HG03520 (cell line): ENCODE results near the gene SCN8A.

Experiments used
- ATAC-seq: cut with Tn5 transposase; IDR thresholded peaks from one replicate; pipeline ENCODE4 v1.9.1; 2021; ENCODE audit warnings: mild to moderate bottlenecking, moderate library complexity; ENCODE audit not compliant: unreplicated experiment

The SCN8A gene

DNA sequence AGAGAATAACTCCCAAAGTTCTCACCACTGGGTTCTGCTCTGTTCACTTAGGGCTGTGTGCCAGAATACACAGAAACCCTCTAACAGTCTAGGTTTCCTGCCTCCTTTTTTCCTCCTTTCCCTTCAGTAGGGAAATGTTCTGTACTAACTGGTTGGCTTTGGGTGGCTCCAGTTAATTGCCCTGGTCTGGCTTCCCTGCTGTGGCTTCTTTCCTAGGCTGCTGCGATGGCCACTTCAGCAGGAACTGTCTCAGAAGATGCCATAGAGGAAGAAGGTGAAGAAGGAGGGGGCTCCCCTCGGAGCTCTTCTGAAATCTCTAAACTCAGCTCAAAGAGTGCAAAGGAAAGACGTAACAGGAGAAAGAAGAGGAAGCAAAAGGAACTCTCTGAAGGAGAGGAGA, 115.2 kb downstream of the SCN8A start:
- ATAC-seq = no peak

DNA sequence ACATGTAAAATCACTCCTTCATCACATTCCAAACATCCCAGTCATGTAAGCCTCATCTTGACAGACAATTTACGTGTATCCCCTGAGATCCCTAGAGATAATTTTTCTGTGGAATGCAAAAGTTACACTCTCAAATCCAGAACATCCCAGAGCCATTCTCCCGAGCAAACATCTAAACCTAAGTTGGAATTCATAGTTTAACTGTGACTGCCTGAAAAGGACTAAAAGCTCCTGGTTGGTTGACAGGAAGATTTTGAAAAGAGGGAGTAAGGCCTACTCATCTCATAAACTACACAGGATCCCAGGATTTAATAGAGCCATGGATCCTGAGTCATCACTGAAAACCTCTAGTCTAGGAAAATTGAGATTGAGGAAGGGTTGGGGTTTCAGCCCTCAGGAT, 123.6 kb downstream of the SCN8A start:
- no peak for ATAC-seq

DNA sequence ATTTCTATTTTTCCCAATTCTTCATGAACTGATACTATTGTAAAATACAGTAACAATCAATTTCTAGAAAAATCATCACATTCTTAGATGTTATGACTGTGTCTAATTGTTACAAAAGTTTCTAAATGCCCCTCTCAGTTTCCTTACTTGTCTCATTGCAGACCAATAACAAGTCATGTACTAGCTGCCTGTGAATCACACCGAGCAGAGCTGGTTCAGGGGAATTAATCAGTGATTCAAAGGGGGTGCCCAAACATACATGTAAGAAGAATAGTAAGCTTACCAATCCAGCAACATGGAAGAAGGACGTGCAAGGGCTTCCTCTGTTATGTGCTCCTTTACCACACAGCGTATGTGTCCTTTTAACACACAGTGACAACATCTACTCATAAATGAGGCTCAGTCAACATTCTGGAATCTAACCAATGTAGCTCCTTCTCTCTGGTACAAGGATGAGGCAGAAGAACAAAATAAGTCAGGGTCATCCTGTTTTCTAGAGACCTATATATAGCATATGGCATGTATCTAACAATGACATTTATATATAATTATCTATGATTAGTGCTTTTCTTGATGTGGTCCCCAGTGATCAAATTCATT, 126.4 kb downstream of the SCN8A start:
- ATAC-seq = no peak

DNA sequence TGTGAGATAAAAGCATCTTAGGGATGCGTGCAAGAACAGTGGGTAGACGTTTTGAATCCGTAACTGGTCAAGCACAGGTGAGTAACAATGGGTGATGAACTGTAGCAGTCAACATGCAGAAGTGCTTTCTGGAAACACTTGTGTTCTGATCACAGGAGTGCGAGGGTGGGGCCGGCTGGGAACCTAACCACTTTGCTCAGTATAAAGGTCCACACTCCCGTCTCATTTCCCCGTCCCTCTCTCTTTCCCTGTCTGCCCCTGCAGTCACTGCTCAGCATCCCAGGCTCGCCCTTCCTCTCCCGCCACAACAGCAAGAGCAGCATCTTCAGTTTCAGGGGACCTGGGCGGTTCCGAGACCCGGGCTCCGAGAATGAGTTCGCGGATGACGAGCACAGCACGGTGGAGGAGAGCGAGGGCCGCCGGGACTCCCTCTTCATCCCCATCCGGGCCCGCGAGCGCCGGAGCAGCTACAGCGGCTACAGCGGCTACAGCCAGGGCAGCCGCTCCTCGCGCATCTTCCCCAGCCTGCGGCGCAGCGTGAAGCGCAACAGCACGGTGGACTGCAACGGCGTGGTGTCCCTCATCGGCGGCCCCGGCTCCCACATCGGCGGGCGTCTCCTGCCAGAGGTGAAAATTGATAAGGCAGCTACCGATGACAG, 130.4 kb downstream of the SCN8A start:
- no peak for ATAC-seq

DNA sequence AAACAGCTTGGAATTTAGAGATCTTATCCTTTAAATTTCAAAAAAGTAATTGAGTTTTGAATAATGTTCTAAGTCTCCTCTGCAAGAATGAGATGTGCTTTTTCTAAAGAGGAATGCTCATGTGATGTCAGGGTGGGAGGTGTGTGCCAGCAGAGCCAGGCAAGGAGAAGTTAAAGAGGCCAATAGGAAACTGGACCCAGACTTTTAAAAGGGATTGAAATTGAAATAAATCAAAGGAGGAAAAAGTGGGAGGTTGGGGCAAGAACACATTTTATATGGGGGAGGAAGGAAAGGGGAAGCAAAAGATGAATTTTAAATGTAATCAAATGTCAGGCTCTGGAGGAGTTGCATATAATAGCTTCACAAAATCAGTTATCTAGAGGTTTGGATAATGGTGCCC, 131.4 kb downstream of the SCN8A start:
- no peak for ATAC-seq

DNA sequence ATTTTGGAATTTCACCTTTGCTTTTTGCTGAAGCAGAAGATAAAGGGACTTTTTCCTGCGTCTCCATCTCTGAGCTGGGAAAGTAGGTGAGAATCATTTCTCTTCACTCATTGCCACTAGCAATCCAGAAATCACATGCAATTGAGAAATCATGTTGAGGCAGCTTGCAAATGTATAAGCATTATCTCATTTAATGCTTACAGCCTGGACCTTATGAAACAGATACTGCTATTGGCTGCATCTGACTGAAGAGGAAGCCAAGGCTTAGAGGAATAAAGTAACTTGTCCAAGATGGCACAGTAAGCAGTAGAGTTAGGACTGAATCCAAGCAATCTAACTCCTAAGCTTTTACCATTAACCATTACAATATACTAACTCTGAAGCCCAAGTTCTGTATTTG, 135.1 kb downstream of the SCN8A start:
- no peak for ATAC-seq

DNA sequence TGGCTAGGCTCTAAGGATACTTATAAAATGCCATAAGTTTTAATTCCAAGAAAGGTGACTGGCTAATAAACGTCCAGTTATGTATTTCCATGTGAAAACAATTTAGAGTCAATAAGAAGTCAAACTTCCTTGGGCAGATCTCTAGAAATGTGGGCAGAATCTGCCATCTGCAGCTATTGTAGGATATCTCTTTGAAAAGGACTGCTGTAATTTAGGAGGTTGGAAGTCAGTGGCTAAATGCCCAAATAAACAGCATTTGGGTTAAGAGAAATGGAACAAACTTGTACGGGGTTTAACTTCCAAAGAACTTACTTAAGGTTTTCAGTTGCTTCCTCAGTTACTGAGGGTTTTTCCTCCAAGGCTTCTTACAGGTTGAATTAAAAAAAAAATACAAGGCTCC, 135.9 kb downstream of the SCN8A start:
- ATAC-seq = no peak

DNA sequence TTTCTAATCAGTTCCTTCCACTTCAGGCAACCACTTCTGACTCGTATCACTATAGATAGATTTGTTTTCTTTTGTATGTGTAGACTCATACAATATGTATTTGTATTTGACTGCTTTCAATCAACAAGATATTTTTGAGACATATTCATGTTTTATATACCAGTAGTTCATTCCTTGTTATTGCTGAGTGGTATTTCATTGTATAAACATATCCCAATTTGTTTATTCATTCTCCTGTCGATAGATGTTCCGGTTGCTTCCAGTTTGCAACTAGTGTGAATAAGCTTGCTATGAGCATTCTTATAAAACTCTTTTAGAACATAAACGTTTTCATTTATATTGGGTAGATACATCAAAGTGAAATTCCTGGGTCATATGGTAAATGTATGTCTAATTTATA, 138.3 kb downstream of the SCN8A start:
- no peak for ATAC-seq

DNA sequence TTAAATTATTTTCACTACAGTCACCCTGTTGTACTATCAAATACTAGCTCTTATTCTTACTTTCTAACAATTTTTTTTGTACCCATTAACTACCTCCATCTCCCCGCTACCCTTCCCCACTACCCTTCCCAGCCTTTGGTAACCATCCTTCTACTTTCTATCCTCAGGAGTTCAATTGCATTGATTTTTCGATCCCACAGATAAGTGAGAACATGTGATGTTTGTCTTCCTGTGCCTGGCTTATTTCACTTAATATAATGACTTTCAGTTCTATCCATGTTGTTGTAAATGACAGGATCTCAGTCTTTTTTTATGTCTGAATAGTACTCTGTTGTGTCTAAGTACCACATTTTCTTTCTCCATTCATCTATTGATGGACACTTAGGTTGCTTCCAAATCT, 139.7 kb downstream of the SCN8A start:
- ATAC-seq = no peak

DNA sequence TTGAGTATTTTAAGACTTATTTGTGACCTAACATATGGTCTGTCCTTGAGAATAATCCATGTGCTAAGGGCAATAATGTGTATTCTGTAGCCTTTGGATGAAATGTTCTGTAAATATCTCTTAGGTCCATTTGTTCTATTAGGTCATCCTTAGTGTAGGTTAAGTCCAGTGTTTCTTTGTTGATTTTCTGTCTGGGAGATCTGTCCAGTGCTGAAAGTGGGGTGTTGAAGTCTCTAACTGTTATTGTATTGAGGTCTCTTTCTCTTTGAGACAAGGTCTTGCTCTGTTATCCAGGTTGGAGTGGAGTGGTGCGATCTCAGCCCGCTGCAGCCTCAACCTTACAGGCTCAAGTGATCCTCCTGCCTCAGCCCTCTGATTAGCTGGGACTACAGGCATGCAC, 149.5 kb downstream of the SCN8A start:
- ATAC-seq = no peak

DNA sequence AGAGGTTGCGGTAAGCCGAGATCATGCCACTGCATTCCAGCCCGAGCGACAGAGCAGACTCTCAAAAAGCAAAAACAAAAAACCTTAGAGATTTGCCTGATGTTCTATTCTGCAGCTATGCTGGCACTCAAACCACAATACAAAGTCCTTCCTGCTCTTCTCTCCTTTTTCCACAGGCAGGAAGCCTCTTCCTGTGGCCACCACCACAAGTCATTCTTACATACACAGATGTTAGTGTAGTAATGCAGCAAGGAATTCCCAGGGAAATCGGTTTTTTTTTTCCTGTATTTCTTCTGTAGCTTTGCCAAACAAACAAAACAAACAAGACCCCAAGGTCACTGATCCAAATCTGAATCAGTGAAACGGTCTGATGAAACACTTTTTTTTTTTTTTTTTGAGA, 153.2 kb downstream of the SCN8A start:
- ATAC-seq = no peak

DNA sequence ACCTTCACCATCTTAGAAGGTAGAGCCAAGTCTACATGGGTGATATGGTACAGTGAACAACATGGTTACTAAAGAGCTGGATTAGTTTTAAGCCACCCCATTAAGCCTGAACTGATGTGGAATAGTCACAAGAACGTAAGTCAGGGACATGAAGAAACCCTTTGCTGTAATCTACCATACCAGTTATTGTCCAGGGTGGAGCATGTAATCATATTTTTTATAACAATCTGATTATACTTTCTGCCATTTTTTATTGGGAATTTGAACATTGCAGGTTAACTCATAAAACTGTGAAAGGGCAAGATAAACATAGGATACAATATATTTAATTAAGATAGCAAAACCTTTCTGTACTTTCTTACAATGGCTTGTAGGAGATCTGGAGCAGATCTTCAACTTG, 153.9 kb downstream of the SCN8A start:
- no peak for ATAC-seq

DNA sequence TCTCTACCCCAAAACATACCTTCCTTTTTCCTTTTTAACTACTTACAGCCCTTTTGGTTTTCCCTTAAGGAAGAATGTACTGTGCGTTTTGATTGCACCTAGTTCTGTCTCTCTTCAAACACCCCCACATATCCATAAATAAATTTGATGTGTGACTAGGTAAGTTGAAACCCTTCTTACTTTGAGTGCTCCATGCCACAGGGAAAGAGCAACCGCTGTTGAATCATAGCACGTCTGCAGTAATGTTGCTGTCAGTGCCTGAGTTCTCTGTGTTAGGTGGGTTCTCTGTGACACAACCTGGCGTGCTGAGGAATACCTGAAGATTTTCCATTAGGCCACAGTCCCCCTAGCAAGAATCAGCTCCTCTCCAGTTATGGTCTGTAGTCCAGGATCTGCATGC, 155.4 kb downstream of the SCN8A start:
- ATAC-seq = no peak

DNA sequence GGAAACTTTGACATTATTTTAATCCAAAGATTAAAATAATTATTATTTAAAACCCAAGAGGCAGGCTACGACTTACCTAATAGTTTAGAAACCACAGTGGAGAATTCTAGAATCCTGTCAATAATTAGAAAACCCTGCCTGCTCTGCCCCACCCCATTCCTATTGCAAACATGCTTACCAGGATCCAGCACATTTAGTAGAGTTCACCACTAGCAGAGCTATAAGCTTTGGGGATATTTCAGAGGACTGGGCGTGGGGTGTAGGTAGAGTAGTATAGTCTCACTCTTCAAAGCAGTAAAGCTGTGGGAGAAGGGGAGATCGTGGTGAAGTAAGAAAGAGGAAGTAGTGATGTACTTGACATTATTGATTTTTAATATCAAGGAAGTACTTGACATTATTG, 157.2 kb downstream of the SCN8A start:
- ATAC-seq = no peak

DNA sequence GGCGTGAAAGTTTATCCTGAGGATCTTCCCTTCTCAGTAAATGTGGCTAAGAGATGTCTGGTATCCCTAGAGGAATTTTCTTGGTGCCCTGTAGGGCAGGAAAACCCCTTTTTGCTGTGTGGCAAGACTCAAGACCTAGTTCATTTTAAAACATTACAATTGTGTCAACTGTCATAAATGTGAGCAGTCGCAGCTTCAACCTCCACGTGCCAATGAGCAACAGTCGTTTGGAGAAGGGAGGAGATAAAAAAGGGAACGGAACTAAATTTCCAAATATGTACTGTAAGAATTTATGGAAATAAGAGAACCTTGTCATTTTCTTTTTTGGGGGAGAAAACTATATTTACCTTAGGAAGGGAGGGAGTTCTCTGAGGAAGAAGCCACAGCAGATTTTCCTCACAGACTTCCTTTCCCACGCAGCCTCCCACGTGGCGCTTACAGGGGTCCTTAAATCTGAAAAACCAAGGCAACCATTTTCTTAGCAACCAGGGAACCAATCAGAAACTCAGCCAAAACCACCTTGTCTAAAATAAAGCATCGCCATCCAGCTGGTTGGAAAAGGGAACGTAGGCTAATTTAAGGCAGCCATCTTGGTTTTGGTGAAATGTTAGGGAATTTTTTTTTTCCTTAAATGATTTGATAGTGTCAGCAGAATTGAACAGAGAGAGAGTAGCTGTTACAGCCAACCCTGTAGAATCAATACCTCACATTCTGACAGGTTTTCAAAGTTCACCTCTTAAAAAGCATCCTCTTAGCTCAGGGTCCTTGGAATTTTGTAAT, 158.4 kb downstream of the SCN8A start:
- ATAC-seq = no peak

DNA sequence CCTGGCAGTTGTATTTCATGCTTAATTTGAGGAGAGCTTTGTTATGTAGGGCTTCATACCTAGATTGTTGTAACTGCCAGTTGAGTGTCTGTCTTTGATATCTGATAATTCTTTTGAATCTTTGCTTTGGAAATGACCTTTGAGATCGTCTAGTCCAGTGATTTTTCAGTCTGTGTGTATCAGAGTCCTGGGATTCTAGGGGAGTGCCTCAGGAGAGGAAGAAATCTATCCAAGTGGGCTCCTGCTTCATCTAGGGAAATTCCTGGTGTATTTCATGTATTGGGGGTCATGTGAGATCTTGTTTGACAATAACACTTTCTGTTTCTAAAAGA, 158.9 kb downstream of the SCN8A start:
- no peak for ATAC-seq

DNA sequence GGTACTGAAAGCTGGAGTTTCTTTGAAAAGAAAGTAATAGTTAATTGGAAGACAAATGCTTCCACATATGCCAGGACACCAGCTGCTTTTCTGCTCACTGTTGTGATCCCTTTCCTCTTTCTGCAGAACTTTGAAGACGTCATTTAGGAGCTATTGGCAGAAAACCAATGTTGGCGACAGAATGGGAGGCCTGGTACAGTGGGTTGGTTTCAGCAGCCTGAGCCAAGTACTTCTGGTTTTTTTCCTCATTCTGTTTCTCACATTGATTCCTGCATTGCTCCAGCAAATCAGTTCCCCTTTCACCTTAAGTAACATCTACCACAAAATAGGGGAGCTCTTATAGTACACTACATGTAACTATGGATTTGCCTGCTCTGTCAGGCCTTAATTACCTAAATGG, 160.6 kb downstream of the SCN8A start:
- ATAC-seq = no peak

DNA sequence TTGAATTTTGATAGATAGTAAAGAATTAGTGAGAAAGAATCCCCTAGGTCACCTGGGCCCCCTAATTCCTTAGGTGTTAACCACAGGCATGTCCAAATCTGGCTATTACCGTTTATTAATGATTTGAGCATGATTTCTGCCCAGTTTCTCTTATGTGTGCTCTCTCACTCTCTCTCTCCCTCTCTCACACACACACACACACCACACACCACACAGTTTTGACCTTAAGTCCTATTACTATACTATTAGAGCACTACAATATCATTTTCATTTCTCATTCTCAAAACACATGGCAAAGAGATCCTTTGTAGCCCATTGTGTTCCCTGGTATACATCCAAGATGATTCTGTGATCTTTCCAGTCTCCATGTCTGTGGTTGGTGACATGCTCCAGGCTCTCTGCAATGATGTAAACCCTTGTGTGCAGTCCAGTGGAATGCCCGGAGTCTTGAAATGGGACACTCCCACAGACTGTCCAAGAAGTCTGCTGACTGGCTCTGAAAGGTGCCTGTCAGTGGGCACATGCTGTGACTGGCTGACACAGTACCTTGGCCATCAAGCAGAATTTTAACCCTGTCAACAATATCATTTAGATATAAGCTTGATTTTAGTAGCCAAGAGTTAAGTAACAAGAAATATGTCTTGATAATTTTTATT, 161.3 kb downstream of the SCN8A start:
- no peak for ATAC-seq

DNA sequence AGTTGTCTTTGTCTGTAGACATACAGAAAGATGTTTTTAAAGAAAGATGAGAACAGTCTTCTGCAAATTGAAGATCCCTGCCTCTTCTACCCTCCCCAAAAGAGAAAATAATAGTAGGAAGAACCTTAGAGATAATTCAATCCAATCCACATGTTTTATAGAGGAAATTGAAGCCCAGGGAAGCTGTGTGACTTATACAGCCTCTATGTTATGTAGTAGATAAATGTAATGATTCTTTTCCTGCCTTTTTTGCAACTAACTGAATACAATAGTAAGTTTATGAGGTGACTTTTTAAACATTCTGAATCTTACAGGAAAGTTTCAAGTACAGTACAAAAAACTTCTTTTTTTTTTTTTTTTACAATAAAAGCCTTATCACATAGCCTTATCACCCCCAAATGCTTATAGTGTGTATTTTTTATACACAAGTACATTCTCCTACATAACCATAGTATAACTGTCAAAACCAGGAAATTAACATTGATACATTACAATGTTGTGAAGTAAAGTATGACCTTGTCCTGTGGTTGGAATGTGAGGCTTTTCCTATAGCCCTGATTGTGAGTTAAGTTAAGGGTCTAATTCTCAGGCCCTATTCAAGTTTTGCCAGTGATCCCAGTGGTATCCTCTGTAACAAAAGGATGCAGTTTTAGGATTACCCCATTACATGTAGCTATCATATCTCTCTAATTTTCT, 163.1 kb downstream of the SCN8A start:
- ATAC-seq = no peak

DNA sequence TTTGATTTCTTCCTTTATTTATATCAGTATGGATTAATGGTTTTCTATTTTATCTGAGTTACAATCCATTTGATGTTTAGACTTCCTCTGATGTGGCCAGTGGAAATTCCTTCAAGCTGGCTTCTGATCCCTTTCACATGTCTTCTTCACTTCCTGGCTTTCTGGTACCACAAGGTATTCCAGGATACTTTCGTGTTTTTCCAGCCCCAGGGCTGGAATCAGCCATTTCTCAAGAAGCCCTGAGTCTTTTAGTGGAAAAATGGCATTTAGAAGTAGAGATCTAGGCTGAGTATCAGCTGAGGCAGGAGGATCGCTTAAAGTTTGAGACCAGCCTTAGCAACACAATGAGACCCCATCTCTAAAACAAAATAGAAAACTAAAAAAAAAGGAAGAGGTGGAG, 164.2 kb downstream of the SCN8A start:
- ATAC-seq = no peak

DNA sequence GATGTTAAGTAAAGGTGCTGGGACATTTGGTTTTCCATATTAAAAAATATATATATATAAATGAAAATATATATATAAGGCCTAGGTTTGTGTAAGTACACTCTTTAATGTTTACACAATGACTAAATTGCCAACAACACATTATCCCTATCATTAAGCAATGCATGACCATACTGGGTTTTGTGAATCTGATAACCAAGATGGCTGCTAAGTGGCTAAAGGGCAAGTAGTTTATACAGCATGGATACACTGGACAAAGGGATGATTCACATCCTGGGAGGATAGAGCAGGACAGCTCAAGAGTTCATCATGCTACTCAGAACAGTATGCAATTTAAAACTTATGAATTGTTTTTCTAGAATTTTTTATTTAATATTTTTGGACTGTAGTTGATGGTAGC, 168.1 kb downstream of the SCN8A start:
- no peak for ATAC-seq
